Stimulated activated CD4-positive, alpha-beta T cell treated with anti-CD3 and anti-CD28 coated beads, Interleukin-12 subunit alpha, Interleukin-12 subunit beta, amount 100 ng/mL, for 4 hours (primary cell): ENCODE results near the gene PTX4.
"Not testable (repeated sequence)": the region's sequence is repeated elsewhere in the genome, so short reads cannot be mapped to it uniquely, and the experiment has no call there.

Experiments used
- DNase-seq: peaks from one replicate; pipeline ENCODE4 v3.0.0-alpha.2; 2020

The PTX4 gene

DNA sequence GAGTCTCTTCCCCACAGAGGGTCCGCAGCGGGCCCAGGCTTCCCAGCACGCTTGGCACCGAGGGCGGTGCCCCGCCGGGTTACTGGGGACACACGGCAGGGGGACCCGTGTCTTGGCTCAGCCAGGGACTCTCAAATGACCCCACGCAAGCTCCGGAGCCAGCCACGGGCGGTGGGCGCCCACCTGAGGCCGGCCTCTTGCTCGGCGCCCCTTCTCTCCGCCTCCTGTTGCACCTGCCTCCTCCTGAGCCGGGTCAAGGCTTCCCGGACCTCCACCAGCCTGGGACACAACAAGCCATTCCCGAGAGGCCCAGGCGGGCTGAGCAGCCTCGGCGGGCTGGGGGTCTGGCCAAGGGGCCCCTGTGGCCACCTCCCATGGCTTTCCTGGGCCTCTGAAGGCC is 46.0 kb downstream of the PTX4 start:
- DNase-seq, result no peak

- DNase-seq, result no peak
Observed at GRCh38 chr16:1441391-1441829, 47.3 kb downstream of the PTX4 start.

- DNase-seq, result not testable (repeated sequence)
Observed at GRCh38 chr16:1439699-1440074, 49.1 kb downstream of the PTX4 start.

DNA sequence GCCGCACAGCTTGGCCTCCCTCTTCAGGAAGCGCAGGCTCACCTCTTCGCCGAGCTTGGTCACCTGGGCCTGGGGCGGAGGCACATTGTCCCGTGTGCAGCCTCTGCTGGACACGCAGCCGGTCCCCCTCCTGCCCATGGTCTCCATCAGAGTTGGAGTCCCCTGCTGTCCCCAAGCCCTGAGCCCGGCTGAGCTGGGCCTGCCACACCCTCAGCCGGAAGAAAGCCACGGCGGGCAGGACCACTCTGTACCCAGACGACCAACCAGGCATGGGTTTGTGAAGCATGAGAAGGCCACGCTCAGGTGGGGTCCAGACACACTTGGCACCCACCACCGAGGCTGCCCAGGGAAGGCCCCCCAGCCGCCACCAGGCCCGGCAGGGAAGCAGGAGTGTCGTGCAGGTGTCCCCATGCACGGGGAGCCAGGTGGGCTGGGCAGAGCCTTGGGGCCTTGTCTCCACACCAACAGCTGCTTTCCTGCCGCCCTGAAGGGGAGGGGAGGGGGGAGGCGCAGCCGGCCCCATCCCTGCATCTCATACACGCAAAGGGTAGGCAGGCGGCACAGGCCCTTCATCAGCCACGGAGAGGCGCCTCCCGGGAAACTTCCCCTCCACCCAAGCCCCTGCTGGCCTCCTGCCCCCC is 49.6 kb downstream of the PTX4 start:
- DNase-seq, result no peak

- no peak for DNase-seq
Observed at GRCh38 chr16:1438229-1439057, 50.3 kb downstream of the PTX4 start.

GRCh38 chr16:1437606-1438005 is 51.1 kb downstream of the PTX4 start:
- DNase-seq, result no peak

- DNase-seq, result no peak
Observed at GRCh38 chr16:1436731-1437355, 51.9 kb downstream of the PTX4 start.

DNA sequence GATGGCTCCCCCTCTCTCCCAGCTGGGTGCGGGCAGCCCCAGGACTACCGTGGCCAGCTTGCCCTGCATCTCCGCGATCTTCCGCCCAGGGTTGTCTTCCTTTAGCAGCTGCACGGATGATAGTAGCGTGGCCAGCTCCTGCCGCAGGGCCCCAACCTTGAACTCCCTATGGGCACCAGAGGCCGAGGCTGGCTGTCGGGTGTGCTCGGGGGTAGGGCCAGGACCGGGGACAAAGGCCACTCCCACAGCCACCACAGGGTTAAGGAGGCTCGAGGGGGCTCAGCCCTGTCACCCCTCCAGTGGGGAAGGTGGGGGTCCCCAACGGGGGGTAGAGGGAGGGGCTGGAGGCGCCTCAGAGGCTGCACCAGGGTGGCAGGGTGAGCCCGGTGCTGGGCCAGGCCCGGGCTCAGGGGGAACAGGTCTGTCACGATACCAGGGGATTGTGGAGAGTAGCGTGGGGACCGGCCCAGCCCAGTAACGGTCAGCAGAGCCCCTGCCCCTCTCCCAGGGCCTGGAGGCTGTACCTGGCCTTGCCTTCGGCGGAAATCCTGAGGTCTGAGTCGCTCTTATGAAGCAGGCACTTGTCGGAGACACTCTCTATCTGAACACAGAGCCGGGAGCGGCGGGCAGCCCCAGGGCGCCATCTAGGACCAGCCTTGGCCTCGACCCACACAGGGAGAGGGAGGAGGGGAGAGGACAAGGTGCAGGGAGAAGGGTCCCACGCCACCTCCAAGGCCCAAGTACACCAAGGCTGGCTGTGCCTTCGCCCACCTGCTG is 52.6 kb downstream of the PTX4 start:
- DNase-seq, result no peak
